ENCODE results near the gene ACTG1.

ACTG1 gene

GRCh38 chr17:81550830-81551457, 38.3 kb upstream of the ACTG1 start:
- Histone ChIP-seq H3K27ac (ENCODE audit: low read length, poor library complexity, severe bottlenecking) (no peak overlapping the region), H2AK5ac (ENCODE audit: low read length, severe bottlenecking) (no peak overlapping the region), H3K9me3 (ENCODE audit: control insufficient read depth, low read length) (no peaks in the 10 kb centered on the region), H3K4me2 (ENCODE audit: low read length, poor library complexity, severe bottlenecking) (peak overlapping the region; percentile 84), H2BK120ac (ENCODE audit: low read depth, low read length) (no peak overlapping the region), H3K79me1 (replicated peaks; ENCODE audit: low read length, poor library complexity, severe bottlenecking) (peaks cover 27% of the 10 kb centered on the region), H3K18ac (ENCODE audit: low read depth in 1 of 2, low read length in 2 of 2) (no peak overlapping the region), H3K23ac (ENCODE audit: low read length in 2 of 2) (no peak overlapping the region), H4K8ac (ENCODE audit: low read length) (no peak overlapping the region), H2BK12ac (ENCODE audit: low read length in 2 of 2) (no peak overlapping the region), H4K91ac (ENCODE audit: low read length) (peak overlapping the region; percentile 3), H2AFZ (ENCODE audit: low read depth, low read length) (no peak overlapping the region), H2BK5ac (ENCODE audit: low read depth, low read length, poor library complexity, severe bottlenecking) (no peak overlapping the region), H3K14ac (ENCODE audit: low read length in 2 of 2) (no peak overlapping the region), H3K4ac (ENCODE audit: low read depth in 1 of 2, low read length in 2 of 2) (no peak overlapping the region), H3K27me3 (ENCODE audit: control insufficient read depth in 1 of 2, insufficient read depth in 1 of 2, low read length in 2 of 2) (no peaks in the 10 kb centered on the region), H3K36me3 (ENCODE audit: control insufficient read depth in 1 of 2, insufficient read depth in 2 of 2, low read depth in 1 of 2, low read length in 2 of 2) (peaks cover 45 to 51% of the 10 kb centered on the region in 2 experiments), H3K4me1 (ENCODE audit: control insufficient read depth, insufficient read depth, low read depth, low read length) (peaks cover 40% of the 10 kb centered on the region), H3K9ac (ENCODE audit: low read length) (peak overlapping the region; percentile 88), H3K4me3 (ENCODE audit: insufficient read depth in 1 of 2, low read depth in 1 of 2, low read length in 2 of 2) (peak overlapping the region; percentile 92), H2BK15ac (ENCODE audit: low read depth, poor library complexity, severe bottlenecking) (no peak overlapping the region)
- 92% methylated on average over 27 of the region's 27 CpGs for WGBS
- DNase-seq, result no peak

DNA sequence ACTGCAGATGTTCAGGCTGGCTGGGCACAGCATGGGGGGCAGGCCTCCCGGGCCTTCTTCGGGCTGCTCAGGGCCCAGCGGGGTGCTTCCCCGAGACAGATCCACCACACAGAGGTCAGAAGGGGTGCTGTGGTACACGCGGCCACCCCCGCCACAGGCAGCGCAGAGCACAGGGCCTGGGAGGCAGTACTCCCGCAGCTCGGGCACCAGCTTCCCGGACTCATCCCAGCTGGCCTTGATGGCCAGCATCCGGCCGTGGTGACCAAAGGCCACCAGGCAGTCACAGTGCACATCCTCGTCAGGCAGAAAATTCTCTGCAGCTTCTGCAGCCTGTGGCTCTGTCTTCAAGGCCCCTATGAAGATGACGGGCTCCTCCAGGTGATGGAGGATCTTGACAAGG, 37.7 kb upstream of the ACTG1 start:
- H3K23ac ChIP-seq (ENCODE audit: low read length in 2 of 2), result peak overlapping the region in 1 of 2 experiments; percentile 9
- H2BK12ac ChIP-seq (ENCODE audit: low read length in 2 of 2), result no peak overlapping the region
- H3K9me3 ChIP-seq (ENCODE audit: control insufficient read depth, low read length), result no peaks in the 10 kb centered on the region
- no peak for DNase-seq
- no peak overlapping the region for H3K14ac ChIP-seq (ENCODE audit: low read length in 2 of 2)
- peaks cover 37% of the 10 kb centered on the region for H3K4me1 ChIP-seq (ENCODE audit: control insufficient read depth, insufficient read depth, low read depth, low read length)
- no peak overlapping the region for H2AK5ac ChIP-seq (ENCODE audit: low read length, severe bottlenecking)
- peaks cover 51 to 54% of the 10 kb centered on the region in 2 experiments for H3K36me3 ChIP-seq (ENCODE audit: control insufficient read depth in 1 of 2, insufficient read depth in 2 of 2, low read depth in 1 of 2, low read length in 2 of 2)
- H3K27ac ChIP-seq (ENCODE audit: low read length, poor library complexity, severe bottlenecking), result no peak overlapping the region
- peak overlapping the region; percentile 88 for H3K9ac ChIP-seq (ENCODE audit: low read length)
- H2BK15ac ChIP-seq (ENCODE audit: low read depth, poor library complexity, severe bottlenecking), result no peak overlapping the region
- no peak overlapping the region for H4K91ac ChIP-seq (ENCODE audit: low read length)
- no peak overlapping the region for H3K4me3 ChIP-seq (ENCODE audit: insufficient read depth in 1 of 2, low read depth in 1 of 2, low read length in 2 of 2)
- H3K27me3 ChIP-seq (ENCODE audit: control insufficient read depth in 1 of 2, insufficient read depth in 1 of 2, low read length in 2 of 2), result no peaks in the 10 kb centered on the region
- peaks cover 31% of the 10 kb centered on the region for H3K79me1 ChIP-seq (replicated peaks; ENCODE audit: low read length, poor library complexity, severe bottlenecking)
- H2AFZ ChIP-seq (ENCODE audit: low read depth, low read length), result no peak overlapping the region
- 98% methylated on average over 15 of the region's 15 CpGs for WGBS
- no peak overlapping the region for H2BK120ac ChIP-seq (ENCODE audit: low read depth, low read length)
- H2BK5ac ChIP-seq (ENCODE audit: low read depth, low read length, poor library complexity, severe bottlenecking), result no peak overlapping the region
- peak overlapping the region; percentile 29 for H3K4me2 ChIP-seq (ENCODE audit: low read length, poor library complexity, severe bottlenecking)
- no peak overlapping the region for H3K18ac ChIP-seq (ENCODE audit: low read depth in 1 of 2, low read length in 2 of 2)
- no peak overlapping the region for H4K8ac ChIP-seq (ENCODE audit: low read length)
- no peak overlapping the region for H3K4ac ChIP-seq (ENCODE audit: low read depth in 1 of 2, low read length in 2 of 2)

DNA sequence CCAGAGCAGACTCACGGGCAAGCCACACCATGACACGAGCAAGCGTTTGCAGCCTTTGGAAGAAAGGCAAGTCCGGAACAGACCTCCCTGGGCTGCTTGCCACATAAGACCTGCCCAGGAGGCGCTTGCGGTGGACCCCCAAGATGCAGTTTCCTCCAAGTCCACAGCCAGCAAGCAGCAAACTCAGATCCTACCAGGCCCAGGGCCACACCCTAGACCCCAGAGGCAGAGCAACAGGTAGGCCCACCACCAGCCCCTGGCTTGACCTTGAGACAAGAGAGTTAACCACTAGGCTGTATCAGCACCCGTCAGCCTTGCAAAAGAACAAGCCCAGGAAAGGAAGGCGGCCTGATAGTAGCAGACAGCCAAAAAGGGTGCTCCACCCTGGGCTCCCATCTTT, 37.2 kb upstream of the ACTG1 start:
- Histone ChIP-seq H4K8ac (ENCODE audit: low read length) (no peak overlapping the region), H3K4ac (ENCODE audit: low read depth in 1 of 2, low read length in 2 of 2) (no peak overlapping the region), H3K4me2 (ENCODE audit: low read length, poor library complexity, severe bottlenecking) (peak overlapping the region; percentile 29), H3K9ac (ENCODE audit: low read length) (no peak overlapping the region), H4K91ac (ENCODE audit: low read length) (no peak overlapping the region), H3K4me1 (ENCODE audit: control insufficient read depth, insufficient read depth, low read depth, low read length) (peaks cover 37% of the 10 kb centered on the region), H3K23ac (ENCODE audit: low read length in 2 of 2) (no peak overlapping the region), H3K14ac (ENCODE audit: low read length in 2 of 2) (no peak overlapping the region), H3K18ac (ENCODE audit: low read depth in 1 of 2, low read length in 2 of 2) (no peak overlapping the region), H2BK120ac (ENCODE audit: low read depth, low read length) (no peak overlapping the region), H2AK5ac (ENCODE audit: low read length, severe bottlenecking) (no peak overlapping the region), H2BK15ac (ENCODE audit: low read depth, poor library complexity, severe bottlenecking) (no peak overlapping the region), H3K4me3 (ENCODE audit: insufficient read depth in 1 of 2, low read depth in 1 of 2, low read length in 2 of 2) (no peak overlapping the region), H3K9me3 (ENCODE audit: control insufficient read depth, low read length) (no peaks in the 10 kb centered on the region), H3K36me3 (ENCODE audit: control insufficient read depth in 1 of 2, insufficient read depth in 2 of 2, low read depth in 1 of 2, low read length in 2 of 2) (peaks cover 56 to 59% of the 10 kb centered on the region in 2 experiments), H2BK5ac (ENCODE audit: low read depth, low read length, poor library complexity, severe bottlenecking) (no peak overlapping the region), H2BK12ac (ENCODE audit: low read length in 2 of 2) (no peak overlapping the region), H3K79me1 (replicated peaks; ENCODE audit: low read length, poor library complexity, severe bottlenecking) (peaks cover 33% of the 10 kb centered on the region), H3K27me3 (ENCODE audit: control insufficient read depth in 1 of 2, insufficient read depth in 1 of 2, low read length in 2 of 2) (no peaks in the 10 kb centered on the region), H2AFZ (ENCODE audit: low read depth, low read length) (no peak overlapping the region), H3K27ac (ENCODE audit: low read length, poor library complexity, severe bottlenecking) (no peak overlapping the region)
- DNase-seq, result no peak
- WGBS, result 97% methylated on average over 8 of the region's 8 CpGs

DNA sequence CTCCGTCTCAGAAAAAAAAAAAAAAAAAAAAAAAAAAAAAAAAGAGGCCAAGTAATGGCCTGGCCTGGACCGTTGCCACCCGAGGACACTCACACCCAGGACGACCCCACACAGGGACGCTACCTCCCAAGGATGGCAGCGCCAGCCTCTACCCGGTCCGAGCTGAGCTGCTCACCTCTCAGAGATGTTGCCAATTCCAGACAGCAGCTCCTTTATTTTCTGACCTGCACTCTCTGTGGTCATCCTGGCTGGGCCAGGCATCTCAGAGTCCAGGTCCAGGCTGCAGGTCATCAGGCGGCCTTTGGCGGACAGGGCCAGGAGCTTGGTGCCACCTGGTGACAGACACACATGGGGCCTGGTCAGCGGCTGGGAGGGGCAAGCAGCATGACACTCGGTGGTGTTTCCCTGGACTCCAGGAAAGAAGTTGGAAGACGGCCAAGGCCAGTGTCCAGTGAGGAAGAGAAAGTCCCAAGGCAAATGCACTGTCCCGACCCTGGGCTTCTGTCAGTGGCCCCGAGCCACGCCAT, 36.5 kb upstream of the ACTG1 start:
- Histone ChIP-seq H3K79me1 (replicated peaks; ENCODE audit: low read length, poor library complexity, severe bottlenecking) (peaks cover 33% of the 10 kb centered on the region), H3K14ac (ENCODE audit: low read length in 2 of 2) (no peak overlapping the region), H3K23ac (ENCODE audit: low read length in 2 of 2) (no peak overlapping the region), H2BK5ac (ENCODE audit: low read depth, low read length, poor library complexity, severe bottlenecking) (no peak overlapping the region), H3K9me3 (ENCODE audit: control insufficient read depth, low read length) (no peaks in the 10 kb centered on the region), H2BK120ac (ENCODE audit: low read depth, low read length) (no peak overlapping the region), H2BK12ac (ENCODE audit: low read length in 2 of 2) (no peak overlapping the region), H3K9ac (ENCODE audit: low read length) (no peak overlapping the region), H3K18ac (ENCODE audit: low read depth in 1 of 2, low read length in 2 of 2) (no peak overlapping the region), H3K4me3 (ENCODE audit: insufficient read depth in 1 of 2, low read depth in 1 of 2, low read length in 2 of 2) (no peak overlapping the region), H3K36me3 (ENCODE audit: control insufficient read depth in 1 of 2, insufficient read depth in 2 of 2, low read depth in 1 of 2, low read length in 2 of 2) (peaks cover 62 to 66% of the 10 kb centered on the region in 2 experiments), H2BK15ac (ENCODE audit: low read depth, poor library complexity, severe bottlenecking) (no peak overlapping the region), H4K8ac (ENCODE audit: low read length) (no peak overlapping the region), H3K27ac (ENCODE audit: low read length, poor library complexity, severe bottlenecking) (no peak overlapping the region), H2AK5ac (ENCODE audit: low read length, severe bottlenecking) (no peak overlapping the region), H3K4ac (ENCODE audit: low read depth in 1 of 2, low read length in 2 of 2) (no peak overlapping the region), H3K4me1 (ENCODE audit: control insufficient read depth, insufficient read depth, low read depth, low read length) (peaks cover 33% of the 10 kb centered on the region), H3K4me2 (ENCODE audit: low read length, poor library complexity, severe bottlenecking) (no peak overlapping the region), H3K27me3 (ENCODE audit: control insufficient read depth in 1 of 2, insufficient read depth in 1 of 2, low read length in 2 of 2) (no peaks in the 10 kb centered on the region), H2AFZ (ENCODE audit: low read depth, low read length) (no peak overlapping the region), H4K91ac (ENCODE audit: low read length) (no peak overlapping the region)
- DNase-seq, result no peak
- 93% methylated on average over 15 of the region's 16 CpGs for WGBS

Measured in mesenchymal stem cell (in vitro differentiated cells and primary cell).